Naive thymus-derived CD4-positive, alpha-beta T cell (primary cell): Measurements from ENCODE around the gene OR2V2. TPM values are rescaled to one million over a fixed set of nuclear protein-coding genes. Genes with fewer than 3 reads are reported as not detected.

Experiments used
- ATAC-seq: fragments of 150-1000 bp; cut with Tn5 transposase; 2 replicates; pipeline ENCODE4 v1.10.0; 2021; ENCODE audit warnings: mild to moderate bottlenecking, moderate library complexity
- CTCF ChIA-PET: fragments of 350-600 bp; sonication (Branson Sonifier 250); formaldehyde crosslinking; loops from one replicate; lab custom pipeline; 2021; ENCODE audit warnings: antibody characterized with exemption; lab: Charles Lee
- POLR2A ChIA-PET: fragments of 350-600 bp; sonication (Branson Sonifier 250); formaldehyde crosslinking; loops from one replicate; lab custom pipeline; 2021; ENCODE audit warnings: antibody characterized with exemption, inconsistent platforms; lab: Charles Lee
- DNase-seq, 9 donors: peaks; one replicate each; pipeline versions ENCODE4 v3.0.0 to v3.0.0-alpha.2; 2020 to 2022; ENCODE audit warnings: mixed read lengths in 1 of 9
- H3K27ac ChIP-seq: one replicate; pipeline ENCODE4 v1.7.0; 2013; ENCODE audit warnings: mild to moderate bottlenecking, low read depth, low read length, moderate library complexity
- H3K27me3 ChIP-seq, 2 donors: one replicate each; pipeline ENCODE4 v1.7.0; 2013; ENCODE audit warnings: low read length in 2 of 2, mild to moderate bottlenecking in 2 of 2, moderate library complexity in 2 of 2; ENCODE audit not compliant: control insufficient read depth in 2 of 2, insufficient read depth in 2 of 2
- H3K36me3 ChIP-seq, 3 experiments: 1 replicate in 2 of 3; 2 replicates in 1 of 3; pipeline ENCODE4 v1.7.0; 2013; ENCODE audit warnings: low read length in 3 of 3, mild to moderate bottlenecking in 3 of 3, moderate library complexity in 1 of 3; ENCODE audit not compliant: insufficient read depth in 3 of 3, control insufficient read depth in 2 of 3
- H3K4me1 ChIP-seq, 2 donors: one replicate each; pipeline ENCODE4 v1.7.0; 2013; ENCODE audit warnings: low read length in 2 of 2, mild to moderate bottlenecking in 2 of 2, moderate library complexity in 1 of 2; ENCODE audit not compliant: control insufficient read depth in 2 of 2, insufficient read depth in 2 of 2
- H3K4me3 ChIP-seq: 2 replicates; pipeline ENCODE4 v1.7.0; 2013; ENCODE audit warnings: mild to moderate bottlenecking, low read length
- H3K9me3 ChIP-seq, 3 experiments: 1 replicate in 2 of 3; 2 replicates in 1 of 3; pipeline ENCODE4 v1.7.0; 2013; ENCODE audit warnings: low read length in 3 of 3; ENCODE audit not compliant: control insufficient read depth in 2 of 3
- H3K27ac Mint-ChIP-seq, 9 donors: one replicate each; pipeline ENCODE4 v1.8.0; 2020 to 2022; ENCODE audit warnings: mixed read lengths in 9 of 9, mild to moderate bottlenecking in 8 of 9, moderate library complexity in 5 of 9, inconsistent platforms in 2 of 9
- H3K27me3 Mint-ChIP-seq, 5 donors: one replicate each; pipeline ENCODE4 v1.8.0; 2021 to 2022; ENCODE audit warnings: mixed read lengths in 5 of 5, mild to moderate bottlenecking in 1 of 5
- H3K36me3 Mint-ChIP-seq, 5 donors: one replicate each; pipeline ENCODE4 v1.8.0; 2020 to 2022; ENCODE audit warnings: mixed read lengths in 5 of 5, mild to moderate bottlenecking in 3 of 5, inconsistent platforms in 1 of 5
- H3K4me1 Mint-ChIP-seq, 7 donors: one replicate each; pipeline ENCODE4 v1.8.0; 2020 to 2022; ENCODE audit warnings: mixed read lengths in 7 of 7, mild to moderate bottlenecking in 3 of 7, inconsistent platforms in 1 of 7
- H3K4me3 Mint-ChIP-seq, 10 donors: one replicate each; pipeline ENCODE4 v1.8.0; 2020 to 2022; ENCODE audit warnings: mild to moderate bottlenecking in 10 of 10, mixed read lengths in 10 of 10, moderate library complexity in 6 of 10, inconsistent platforms in 2 of 10
- H3K9me3 Mint-ChIP-seq, 11 donors: one replicate each; pipeline ENCODE4 v1.8.0; 2020 to 2022; ENCODE audit warnings: mixed read lengths in 11 of 11, mild to moderate bottlenecking in 4 of 11, inconsistent platforms in 1 of 11, moderate library complexity in 1 of 11
- intact Hi-C, 2 donors: fragments of 100-400 bp; cut with micrococcal nuclease; formaldehyde crosslinking; loops; one replicate each; pipeline ENCODE4 v1.15.1; 2023
- polyA plus RNA-seq, 2 donors: library from polyadenylated mRNA; unstranded; fragments of 300-500 nt; fragmentation: Illumina TruSeq; gene quantifications; one replicate each; pipeline ENCODE4 v1.2.3, GENCODE V29; 2021
- total RNA-seq, 6 experiments: library from RNA in 5 of 6; stranded (reverse) in 5 of 6; gene quantifications; 1 replicate in 5 of 6; 2 replicates in 1 of 6; pipeline ENCODE4 v1.2.3 and lab custom pipeline; 2021 to 2026

The OR2V2 gene
- total and polyA plus RNA-seq, 7 experiments from 2014 or later, result not detected

DNA sequence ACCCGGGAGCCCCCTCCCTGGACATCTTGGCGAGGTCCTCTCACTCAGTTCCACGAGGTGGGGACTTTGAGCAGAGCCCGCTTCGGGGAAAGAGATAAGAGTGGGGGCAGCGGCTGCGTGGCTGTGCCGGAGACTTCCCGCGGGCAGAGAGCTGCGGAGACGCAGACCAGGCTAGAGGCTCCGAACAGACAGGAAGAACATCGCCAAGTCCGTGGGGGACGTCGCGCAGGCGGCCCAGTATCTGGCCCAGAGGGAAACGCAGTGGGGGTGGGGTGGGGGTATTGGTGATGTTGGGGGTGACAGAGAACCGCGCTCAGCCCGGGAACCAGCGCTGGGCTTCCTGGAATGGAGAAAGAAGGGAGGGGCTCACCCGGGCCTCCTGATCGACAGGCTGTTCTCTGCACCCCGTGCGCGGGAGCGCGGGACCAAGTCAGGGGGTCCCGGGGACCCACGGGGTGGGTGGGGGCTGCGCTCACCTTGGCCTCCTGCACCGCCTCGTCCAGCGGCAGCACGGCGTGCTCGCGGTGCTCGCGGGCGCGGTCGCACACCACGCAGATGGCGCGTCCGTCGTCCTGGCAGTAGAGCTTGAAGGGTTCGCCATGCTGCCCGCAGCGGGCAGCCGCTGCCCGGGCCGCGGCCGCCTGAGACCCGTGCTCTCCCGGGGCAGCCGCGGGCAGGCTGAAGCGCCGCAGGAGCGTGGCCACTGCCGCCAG lies 56.9 kb downstream of the OR2V2 start:
- POLR2A ChIA-PET, result interaction anchor here (0.7 to 8.9 kb wide), 7 partner anchors 9 to 57 kb away, joined by 3 to 259 read pairs (median 6); partner anchors contain the start of genes TRIM41 and TRIM52
- Histone ChIP-seq H3K4me1 (peaks cover 5 to 11% of the 10 kb centered on the region in 2 donors), H3K27me3 (peaks cover 0 to 4% of the 10 kb centered on the region in 2 donors), H3K36me3 (no peaks in the 10 kb centered on the region), H3K9me3 (no peaks in the 10 kb centered on the region), H3K4me3 (peak overlapping the region; percentile 67), H3K27ac (no peak overlapping the region)
- Mint-ChIP-seq H3K9me3 (peaks cover 0 to 23% (median 3%) of the 10 kb centered on the region in 11 donors), H3K27ac (peak overlapping the region in 6 of 9 donors; percentile 8 to 77 (median 61)), H3K36me3 (peaks cover 0 to 17% (median 0%) of the 10 kb centered on the region in 5 donors), H3K4me1 (peaks cover 21 to 33% (median 29%) of the 10 kb centered on the region in 7 donors), H3K4me3 (peak overlapping the region; percentile 83 to 99 (median 88)), H3K27me3 (peaks cover 0 to 58% (median 11%) of the 10 kb centered on the region in 5 donors)
- DNase-seq, result peak in 2 of 9 donors; percentile 21 to 32
- no peak for ATAC-seq
- CTCF ChIA-PET, result interaction anchor here (1.3 to 4.1 kb wide), 2 partner anchors 12 to 15 kb away, joined by 4 to 18 read pairs; no protein-coding TSS in a partner anchor
- intact Hi-C loops, result no loop called here

DNA sequence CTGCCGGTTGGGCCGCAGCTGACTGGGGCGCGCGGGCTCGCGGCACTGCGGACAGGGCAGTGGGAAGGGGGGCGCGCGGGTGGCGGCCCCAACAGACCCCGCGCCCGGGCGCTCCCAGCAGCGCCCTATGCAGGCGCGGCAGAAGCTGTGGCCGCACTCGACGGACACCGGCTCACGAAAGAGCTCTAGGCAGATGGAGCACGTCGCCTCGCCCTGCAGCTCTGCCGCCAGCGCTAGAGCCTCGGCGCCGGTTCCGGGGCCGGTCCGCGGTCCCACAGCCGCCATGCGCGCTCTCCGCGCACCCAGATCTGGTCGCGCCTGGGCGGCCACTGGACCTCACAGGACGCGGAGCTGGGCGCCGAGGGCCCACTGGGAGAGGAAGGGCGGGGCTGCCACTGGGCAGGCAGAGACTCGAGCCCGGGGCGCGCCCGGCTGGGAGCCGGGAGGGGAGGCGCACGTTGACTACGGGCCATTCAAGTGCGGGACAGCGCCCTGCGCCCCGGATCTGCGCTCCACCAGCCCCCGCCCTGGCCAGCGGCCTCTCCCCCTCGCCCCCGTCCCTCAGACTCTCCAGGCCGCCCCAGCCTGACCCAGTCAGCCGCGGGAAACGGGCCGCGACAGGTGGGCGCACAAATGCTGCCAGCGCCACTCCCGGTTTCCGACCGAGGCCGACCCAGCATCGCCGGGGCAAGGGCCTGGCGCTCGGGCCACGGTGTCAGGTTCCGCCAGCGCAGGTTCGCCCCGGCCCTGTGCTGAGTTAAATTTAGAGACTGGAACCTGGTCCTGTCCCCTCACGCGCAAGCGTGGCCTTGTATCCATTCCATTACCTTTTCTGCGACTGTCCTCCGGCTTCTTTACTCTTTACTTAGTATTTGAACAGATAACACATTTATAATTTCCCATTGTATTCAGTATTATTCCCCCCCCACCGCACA lies 57.7 kb downstream of the OR2V2 start, which contains the start of gene TRIM7:
TRIM7 (minus strand) TSS at position 371 of the 935 bp plus-strand sequence; CDS start at position 285, 86 bp downstream.
- peak within 1 kb of the TSS; percentile 88 to 99 (median 94) for H3K4me3 Mint-ChIP-seq

GRCh38 chr5:181205761-181206649 lies 58.6 kb downstream of the OR2V2 start:
- Histone ChIP-seq H3K4me1 (peaks cover 5 to 11% of the 10 kb centered on the region in 2 donors), H3K9me3 (no peaks in the 10 kb centered on the region), H3K27me3 (peaks cover 0 to 4% of the 10 kb centered on the region in 2 donors), H3K27ac (peak overlapping the region; percentile 73), H3K4me3 (peak overlapping the region; percentile 67), H3K36me3 (no peaks in the 10 kb centered on the region)
- ChIA-PET POLR2A (interaction anchor here (1.0 to 8.9 kb wide), 13 partner anchors 9 to 55 kb away, joined by 3 to 259 read pairs (median 12); partner anchors contain the start of genes TRIM41 and TRIM52), CTCF (interaction anchor here (0.5 to 4.1 kb wide), 9 partner anchors 8 to 631 kb away, joined by 3 to 18 read pairs (median 6); partner anchors contain the start of gene TRIM41)
- Mint-ChIP-seq H3K4me1 (peaks cover 21 to 35% (median 32%) of the 10 kb centered on the region in 7 donors), H3K36me3 (peaks cover 0 to 17% (median 0%) of the 10 kb centered on the region in 5 donors), H3K27me3 (peaks cover 0 to 45% (median 11%) of the 10 kb centered on the region in 5 donors), H3K27ac (peak overlapping the region; percentile 90 to 100 (median 98)), H3K9me3 (peaks cover 0 to 23% (median 3%) of the 10 kb centered on the region in 11 donors), H3K4me3 (peak overlapping the region; percentile 88 to 99 (median 94))
- peak in 4 of 9 donors; percentile 10 to 36 (median 32) for DNase-seq
- no peak for ATAC-seq
- intact Hi-C loops, result loop anchor here (1.0 kb wide), 3 partner anchors 15 to 55 kb away; partner anchors contain the start of gene TRIM52 (in 1 of the 2)

More for the DNA sequence above, 57.7 kb downstream of the OR2V2 start, which contains the start of gene TRIM7:
- intact Hi-C loops, result no loop called here
- H3K27ac Mint-ChIP-seq, result peak within 1 kb of the TSS; percentile 90 to 100 (median 98)
- Histone ChIP-seq H3K4me1 (peaks cover 5 to 11% of the 10 kb centered on the region in 2 donors), H3K27me3 (peaks cover 0 to 4% of the 10 kb centered on the region in 2 donors), H3K4me3 (peak within 1 kb of the TSS; percentile 67), H3K9me3 (no peaks in the 10 kb centered on the region), H3K36me3 (no peaks in the 10 kb centered on the region), H3K27ac (peak within 1 kb of the TSS; percentile 73)
- peaks cover 21 to 33% (median 29%) of the 10 kb centered on the region in 7 donors for H3K4me1 Mint-ChIP-seq
- H3K36me3 Mint-ChIP-seq, result peaks cover 0 to 17% (median 0%) of the 10 kb centered on the region in 5 donors
- peaks cover 0 to 23% (median 3%) of the 10 kb centered on the region in 11 donors for H3K9me3 Mint-ChIP-seq
- H3K27me3 Mint-ChIP-seq, result peaks cover 0 to 55% (median 11%) of the 10 kb centered on the region in 5 donors
- peak in 3 of 9 donors; percentile 11 to 54 (median 17) for DNase-seq
- ATAC-seq, result no peak
- ChIA-PET POLR2A (interaction anchor here (0.8 to 8.9 kb wide), 6 partner anchors 8 to 56 kb away, joined by 3 to 259 read pairs (median 20); partner anchors contain the start of genes TRIM41 and TRIM52), CTCF (interaction anchor here (0.5 to 4.1 kb wide), 5 partner anchors 13 to 630 kb away, joined by 3 to 18 read pairs (median 4); no protein-coding TSS in a partner anchor)

- Mint-ChIP-seq H3K4me3 (peak overlapping the region; percentile 88 to 99 (median 94)), H3K27me3 (peaks cover 0 to 36% (median 11%) of the 10 kb centered on the region in 5 donors), H3K4me1 (peaks cover 21 to 45% (median 37%) of the 10 kb centered on the region in 7 donors), H3K9me3 (peaks cover 0 to 23% (median 3%) of the 10 kb centered on the region in 11 donors), H3K36me3 (peaks cover 0 to 17% (median 0%) of the 10 kb centered on the region in 5 donors), H3K27ac (peak overlapping the region; percentile 90 to 100 (median 98))
- intact Hi-C loops, result loop anchor here (1.0 kb wide), 5 partner anchors 10 to 47 kb away; partner anchors contain the start of gene RACK1 (in 1 of the 2)
- H3K4me3 ChIP-seq, result peak overlapping the region; percentile 67
- CTCF ChIA-PET, result interaction anchor here (0.6 to 4.1 kb wide), 10 partner anchors 9 to 48 kb away, joined by 3 to 18 read pairs (median 5); partner anchors contain the start of gene TRIM41
- H3K27ac ChIP-seq, result peak overlapping the region; percentile 73
- H3K4me1 ChIP-seq, result peaks cover 5 to 11% of the 10 kb centered on the region in 2 donors
- POLR2A ChIA-PET, result interaction anchor here (0.6 to 8.9 kb wide), 18 partner anchors 9 to 1584 kb away, joined by 3 to 259 read pairs (median 8); partner anchors contain the start of genes HNRNPH1, RACK1, TRIM41 and TRIM52
- no peaks in the 10 kb centered on the region for H3K36me3 ChIP-seq
- H3K9me3 ChIP-seq, result no peaks in the 10 kb centered on the region
- DNase-seq, result peak; percentile 38 to 87 (median 78)
- peak; percentile 70 for ATAC-seq
- H3K27me3 ChIP-seq, result peaks cover 0 to 4% of the 10 kb centered on the region in 2 donors
Measured at GRCh38 chr5:181207214-181207959, 60.0 kb downstream of the OR2V2 start.
